Umbilical cord (tissue), 2 donors: ENCODE data around the gene HACD1. TPM values are rescaled to one million over a fixed set of nuclear protein-coding genes. Genes with fewer than 3 reads are reported as not detected.
"Not testable (repeated sequence)": the region's sequence is repeated elsewhere in the genome, so short reads cannot be mapped to it uniquely, and the experiment has no call there.

Experiments used
- DNase-seq: peaks from one replicate; pipeline ENCODE4 v3.0.0-alpha.2; 2015; ENCODE audit warnings: low spot score
- total RNA-seq: library from RNA; depleted of rRNA; stranded (reverse); fragments of >200 nt; gene quantifications from one replicate; pipeline ENCODE4 v1.2.3, GENCODE V29; 2014; ENCODE audit warnings: low replicate concordance; ENCODE audit not compliant: insufficient read depth

The HACD1 gene
- total RNA-seq, 1 donor from 2014 or later, result 47.2 TPM

DNA sequence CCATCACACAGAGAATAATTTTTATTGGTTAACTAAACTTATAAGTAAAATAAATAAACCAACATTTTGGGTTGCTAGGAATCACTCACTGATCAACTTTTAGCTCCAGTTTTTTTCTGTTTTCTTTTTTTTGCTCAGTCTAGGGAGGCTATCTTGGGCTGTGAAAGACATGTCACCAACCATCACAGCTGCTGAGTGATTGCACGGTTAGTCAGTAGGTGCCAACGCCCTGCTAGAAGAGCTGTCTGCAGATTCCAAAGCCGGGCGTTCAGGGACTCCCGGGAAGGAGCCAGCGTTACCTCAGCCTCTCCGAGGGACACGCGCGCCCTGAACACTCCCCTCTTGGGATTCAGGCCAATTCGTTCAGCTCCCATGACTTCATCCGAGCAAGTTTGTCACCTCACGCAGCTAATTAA, 26.2 kb upstream of the HACD1 start:
- no peak for DNase-seq

DNA sequence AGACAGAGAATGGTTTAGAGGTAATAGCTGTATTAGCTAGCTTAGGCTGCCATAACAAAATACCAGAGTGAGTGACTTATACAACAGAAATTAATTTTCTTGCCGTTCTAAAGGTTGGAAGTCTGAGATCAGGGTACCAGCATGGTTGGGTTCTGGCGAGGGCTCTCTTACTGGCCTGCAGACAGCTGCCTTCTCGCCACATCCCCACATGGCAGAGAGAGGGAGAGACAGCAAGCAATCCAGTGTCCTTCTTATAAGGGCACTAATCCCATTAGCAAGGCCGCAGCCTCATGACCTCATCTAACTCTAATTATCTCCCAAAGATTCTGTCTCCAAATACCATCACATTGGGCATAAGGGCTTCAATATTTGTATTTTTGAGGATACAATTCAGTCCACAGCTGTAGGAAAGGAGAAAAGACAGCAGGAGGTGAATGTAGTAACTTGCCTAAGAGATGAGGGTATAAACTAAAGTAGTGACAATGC, 23.2 kb upstream of the HACD1 start:
- DNase-seq, result no peak

DNA sequence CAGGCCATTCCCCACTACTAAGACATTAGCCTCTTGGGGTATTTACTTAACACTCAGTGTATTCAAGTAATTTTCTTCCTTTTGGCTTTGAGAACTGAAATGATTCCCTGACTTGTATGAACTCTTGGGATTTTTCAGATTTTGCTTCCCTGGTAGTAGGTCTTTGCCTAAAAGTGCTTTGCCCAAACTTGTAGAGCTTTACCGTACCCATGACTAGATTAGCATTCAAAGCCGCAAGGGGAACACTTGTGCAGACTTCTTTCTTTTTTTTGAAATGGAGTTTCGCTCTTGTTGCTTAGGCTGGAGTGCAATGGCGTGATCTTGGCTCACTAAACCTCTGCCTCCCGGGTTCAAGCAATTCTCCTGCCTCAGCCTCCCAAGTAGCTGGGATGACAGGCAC, 20.7 kb upstream of the HACD1 start:
- DNase-seq, result no peak

DNA sequence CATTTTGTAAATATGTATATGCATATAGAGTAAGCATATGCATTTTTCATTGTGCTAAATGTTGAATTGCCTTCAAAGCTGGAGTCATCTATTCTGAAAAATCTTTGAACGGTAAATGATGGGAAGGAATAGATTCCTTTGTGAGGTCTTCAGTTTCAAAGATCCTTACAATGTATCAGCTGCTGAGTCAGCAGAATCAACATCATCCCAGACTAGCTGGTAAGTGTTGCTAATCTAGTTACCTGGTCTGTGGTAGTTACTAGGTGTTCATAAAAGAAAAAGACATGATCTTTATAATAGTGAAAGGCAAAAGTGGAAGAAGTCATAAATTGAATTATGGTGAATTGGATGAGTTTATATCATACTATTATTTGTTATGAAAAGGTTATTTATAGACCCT, 16.2 kb upstream of the HACD1 start:
- no peak for DNase-seq

DNA sequence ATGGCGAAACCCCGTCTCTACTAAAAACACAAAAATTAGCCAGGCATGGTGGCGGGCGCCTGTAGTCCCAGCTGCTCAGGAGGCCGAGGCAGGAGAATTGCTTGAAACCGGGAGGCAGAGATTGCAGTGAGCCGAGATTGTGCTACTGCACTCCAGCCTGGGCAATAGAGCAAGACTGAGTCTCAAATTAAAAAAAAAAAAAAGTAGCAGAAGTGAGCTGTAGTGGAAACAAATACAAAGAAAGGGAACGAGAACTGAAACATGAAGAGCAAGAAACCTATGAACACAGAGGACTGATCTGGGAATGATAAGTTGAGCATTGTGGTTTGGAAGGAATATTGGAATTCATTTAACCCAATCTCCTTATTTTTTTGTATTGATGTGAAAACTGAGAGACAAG, 15.4 kb upstream of the HACD1 start:
- not testable (repeated sequence) for DNase-seq

DNA sequence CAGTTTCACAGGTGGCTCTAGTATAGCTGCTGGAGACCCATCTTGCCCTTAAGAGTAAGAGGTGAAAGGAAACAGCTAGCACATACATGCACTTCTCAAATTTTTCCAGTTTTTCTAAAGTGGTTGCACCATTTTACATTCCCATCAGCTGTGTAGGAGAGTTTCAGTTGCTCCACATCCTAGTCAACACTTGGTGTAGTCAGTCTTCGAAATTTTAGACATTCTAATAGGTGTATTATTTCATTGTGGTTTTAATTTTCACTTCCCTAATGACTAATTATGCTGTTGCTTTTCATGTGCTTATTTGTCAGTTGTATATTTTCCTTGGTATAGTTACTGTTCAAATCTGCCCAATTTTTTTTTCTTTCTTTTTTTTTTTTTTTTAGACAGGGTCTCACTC, 9.5 kb upstream of the HACD1 start:
- no peak for DNase-seq

DNA sequence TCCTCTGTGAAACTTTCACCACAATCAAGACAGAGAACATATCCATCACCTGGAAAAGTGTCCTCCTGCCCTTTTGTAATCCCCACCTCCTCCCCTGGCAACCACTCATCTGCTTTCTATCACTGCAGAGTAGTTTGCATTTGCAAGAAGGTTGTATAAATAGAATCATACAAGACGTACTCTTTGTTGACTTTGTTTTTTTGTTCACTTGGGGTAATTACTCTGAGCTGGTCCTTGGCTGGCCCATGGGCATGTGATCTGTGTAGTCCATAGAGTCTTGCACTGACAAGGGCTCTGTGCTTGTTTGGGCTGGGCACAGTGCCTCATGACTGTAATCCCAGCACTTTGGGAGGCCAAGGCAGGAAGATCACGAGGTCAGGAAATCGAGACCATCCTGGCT, 7.8 kb upstream of the HACD1 start:
- no peak for DNase-seq

DNA sequence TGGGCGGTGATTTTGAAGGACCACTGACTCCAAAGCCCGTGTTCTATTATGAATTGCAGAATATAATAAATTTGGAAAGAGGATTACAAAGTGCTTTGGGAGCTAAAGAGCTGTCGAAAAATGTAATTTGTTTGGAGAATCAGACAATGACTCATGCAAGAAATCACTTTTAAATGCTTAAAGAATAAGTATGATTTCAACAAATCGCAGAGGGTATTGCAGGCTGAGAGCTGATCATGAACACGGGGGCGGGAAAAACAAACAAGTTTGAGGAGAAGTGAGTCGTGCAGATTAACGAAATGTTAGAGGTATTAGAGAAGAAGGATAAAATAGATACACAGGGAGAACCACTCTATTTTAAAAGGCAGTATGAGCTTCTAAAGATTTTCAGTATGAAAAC, 4.9 kb upstream of the HACD1 start:
- no peak for DNase-seq

DNA sequence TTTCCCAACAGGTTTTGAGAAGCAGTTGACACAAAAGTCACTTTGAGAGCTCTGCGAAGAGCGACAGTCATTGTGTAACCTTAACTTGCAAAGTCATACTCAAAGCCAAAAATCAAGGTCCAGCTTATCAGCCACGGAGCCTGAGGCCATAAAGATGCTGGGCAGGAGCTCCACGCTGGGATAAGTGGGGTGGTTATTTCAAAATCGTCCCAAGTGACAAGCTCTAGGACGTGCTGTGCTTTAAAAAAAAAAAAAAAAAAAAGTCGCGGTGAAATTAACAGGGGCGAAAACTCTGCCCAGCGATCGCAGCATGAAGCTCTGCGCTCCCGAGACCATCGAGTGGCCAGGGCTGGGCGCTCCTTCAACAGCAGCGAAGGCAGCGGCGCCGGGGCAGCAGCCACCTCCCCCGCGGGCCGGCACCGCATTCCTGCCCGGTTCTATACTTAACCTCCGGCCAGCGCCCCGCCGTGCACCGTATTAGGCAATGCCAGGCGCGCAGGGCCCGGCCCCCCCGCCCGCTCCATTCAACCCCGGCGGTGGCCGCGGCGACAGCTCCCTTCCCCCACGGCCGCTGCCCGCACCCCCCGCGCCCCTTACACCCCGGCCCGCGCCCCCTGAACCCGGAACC, 657 bp downstream of the HACD1 start:
- DNase-seq, result peak; percentile 38

DNA sequence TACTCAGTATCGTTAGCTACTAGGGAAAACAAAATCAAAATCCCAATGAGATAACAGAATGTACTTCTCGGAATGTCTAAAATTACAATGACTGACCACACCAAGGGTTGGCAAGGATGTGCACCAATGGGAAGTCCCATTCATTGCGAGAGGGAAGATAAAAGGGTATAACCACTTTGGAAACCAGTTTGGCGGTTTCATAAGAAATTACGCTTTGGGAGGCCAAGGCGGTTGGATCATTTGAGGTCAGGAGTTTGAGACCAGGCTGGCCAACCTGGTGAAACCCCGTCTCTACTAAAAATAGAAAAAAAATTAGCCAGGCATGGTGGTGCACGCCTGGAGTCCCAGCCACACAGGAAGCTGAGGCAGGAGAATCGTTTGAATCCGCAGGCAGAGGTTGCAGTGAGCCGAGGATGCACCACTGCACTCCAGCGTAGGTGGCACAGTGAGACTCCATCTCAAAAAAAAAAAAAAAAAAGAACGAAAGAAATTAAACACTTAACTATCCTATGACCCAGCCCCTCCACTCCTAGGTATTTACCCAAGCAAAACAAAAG, 7.6 kb downstream of the HACD1 start:
- no peak for DNase-seq

DNA sequence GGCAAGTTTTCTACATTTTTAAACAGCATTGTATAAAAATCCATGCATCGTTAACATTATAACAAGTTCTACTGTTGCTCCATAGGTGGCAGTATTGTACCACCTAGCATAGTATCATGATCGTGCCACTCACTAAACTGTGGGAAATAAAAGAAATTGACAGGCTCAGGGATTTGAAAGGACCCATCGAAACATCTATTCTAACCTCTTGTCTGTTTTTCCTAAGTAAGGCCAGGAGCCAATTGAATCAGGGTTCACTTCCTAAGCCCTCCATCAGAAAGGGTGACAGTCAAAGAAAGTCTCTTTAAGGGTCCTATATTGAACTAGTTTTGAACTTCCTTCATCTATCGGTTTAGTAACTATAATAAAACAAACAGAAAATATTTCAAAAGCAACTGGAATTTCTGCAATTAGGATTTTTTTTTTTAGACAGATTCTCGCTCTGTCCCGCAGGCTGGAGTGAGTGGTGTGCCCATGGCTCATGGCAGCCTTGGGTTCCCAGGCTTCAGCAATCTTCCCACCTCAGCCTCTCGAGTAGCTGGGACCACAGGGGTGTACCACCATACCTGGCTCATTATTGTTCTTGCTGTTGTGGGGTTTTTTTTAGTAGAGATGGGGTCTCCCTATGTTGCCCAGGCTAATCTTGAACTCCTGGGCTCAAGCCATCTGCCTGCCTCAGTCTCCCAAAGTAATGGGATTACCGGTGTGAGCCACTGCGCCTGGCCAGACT, 9.4 kb downstream of the HACD1 start:
- peak; percentile 50 for DNase-seq

DNA sequence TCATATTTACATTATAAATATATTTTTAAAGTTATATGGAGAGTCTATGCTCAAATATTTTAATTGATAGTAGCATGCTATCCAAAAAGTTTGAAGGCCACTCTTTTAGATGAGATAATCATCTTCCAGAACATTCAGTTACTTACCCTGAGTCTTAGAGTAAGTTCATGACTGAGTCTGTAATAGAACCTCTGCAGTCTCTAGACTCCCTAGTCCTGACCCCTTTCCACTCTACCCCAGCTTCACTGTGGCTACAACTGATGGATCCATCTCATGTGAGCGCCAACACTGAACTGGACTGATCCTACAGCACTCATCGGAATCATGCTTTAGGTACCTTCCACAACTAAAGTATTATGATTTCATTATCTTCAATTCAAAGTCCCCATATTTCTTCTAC, 10.1 kb downstream of the HACD1 start:
- no peak for DNase-seq

DNA sequence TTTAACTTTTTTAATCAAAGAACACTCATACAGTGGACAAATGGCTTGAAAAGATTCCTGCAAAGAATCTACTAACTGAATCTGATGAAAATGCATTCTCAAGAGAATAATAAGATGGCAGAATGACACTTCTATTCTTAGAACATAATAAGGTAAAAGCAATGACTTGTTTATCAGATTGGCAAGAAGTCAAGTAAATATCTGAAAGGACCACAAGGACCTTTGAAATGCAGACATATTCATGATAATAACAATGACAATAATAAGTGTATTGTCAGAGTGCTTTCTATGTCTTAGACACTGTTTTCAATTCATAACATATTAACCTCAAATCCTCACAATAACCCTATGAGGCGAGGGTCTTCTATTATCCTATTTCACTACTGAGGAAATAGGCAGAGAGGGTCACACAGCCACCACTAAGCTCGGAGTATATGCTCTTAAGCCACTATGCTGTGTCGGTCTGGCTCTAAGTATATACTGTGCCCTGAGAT, 10.6 kb downstream of the HACD1 start:
- no peak for DNase-seq

DNA sequence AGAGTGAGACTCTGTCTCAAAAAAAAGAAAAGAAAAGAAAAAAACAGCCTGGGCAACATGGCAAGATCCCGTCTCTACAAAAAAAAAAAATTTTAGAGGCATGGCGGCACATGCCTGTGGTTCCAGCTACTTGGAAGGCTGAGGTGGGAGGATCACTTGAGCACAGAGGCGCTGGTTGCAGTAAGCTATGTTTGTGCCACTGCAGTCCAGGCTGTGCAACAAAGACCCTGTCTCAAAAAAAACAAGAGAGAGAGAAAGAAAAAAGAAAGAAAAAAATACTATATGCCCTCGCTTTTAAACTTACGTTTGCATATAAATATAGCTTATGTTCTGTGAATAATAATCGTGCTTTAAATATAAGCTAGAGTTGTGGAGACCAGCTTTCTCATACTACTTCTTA, 11.2 kb downstream of the HACD1 start:
- no peak for DNase-seq

DNA sequence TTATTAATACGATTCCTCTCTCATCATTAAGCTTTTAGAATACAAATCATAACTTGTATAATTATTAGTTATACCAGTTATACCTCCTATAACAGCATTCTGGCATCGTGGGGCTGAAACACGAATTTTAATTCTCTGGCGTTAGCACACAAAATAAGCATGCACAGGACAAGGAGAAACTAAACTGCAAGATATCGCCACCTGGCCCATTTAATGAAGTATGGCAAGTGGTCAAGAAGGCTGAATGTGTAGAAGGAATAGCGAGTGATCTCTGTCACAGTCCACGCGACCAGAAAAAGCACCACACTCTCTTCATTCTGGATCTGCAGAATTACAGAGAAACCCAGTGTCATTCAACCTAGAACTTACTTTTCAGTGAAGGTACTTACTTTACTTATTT, 18.1 kb downstream of the HACD1 start:
- DNase-seq, result peak; percentile 6

DNA sequence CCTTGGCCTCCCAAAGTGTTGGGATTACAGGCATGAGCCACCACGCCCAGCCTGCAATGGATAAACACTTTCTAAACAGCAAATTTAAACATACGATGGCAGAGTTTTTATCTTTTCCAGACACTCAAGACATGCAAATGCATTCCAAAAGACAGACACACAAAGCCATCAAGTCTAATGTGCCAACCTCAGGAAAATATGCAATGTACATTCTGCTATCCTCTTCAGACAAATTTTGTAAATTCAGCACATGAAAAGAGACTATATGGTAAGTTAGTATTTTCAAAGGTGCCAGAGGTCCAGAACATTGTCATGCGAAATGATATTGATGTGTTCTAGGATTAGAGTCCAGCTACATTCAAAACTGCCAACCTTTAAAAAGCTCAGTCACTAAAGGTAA, 19.8 kb downstream of the HACD1 start:
- no peak for DNase-seq

DNA sequence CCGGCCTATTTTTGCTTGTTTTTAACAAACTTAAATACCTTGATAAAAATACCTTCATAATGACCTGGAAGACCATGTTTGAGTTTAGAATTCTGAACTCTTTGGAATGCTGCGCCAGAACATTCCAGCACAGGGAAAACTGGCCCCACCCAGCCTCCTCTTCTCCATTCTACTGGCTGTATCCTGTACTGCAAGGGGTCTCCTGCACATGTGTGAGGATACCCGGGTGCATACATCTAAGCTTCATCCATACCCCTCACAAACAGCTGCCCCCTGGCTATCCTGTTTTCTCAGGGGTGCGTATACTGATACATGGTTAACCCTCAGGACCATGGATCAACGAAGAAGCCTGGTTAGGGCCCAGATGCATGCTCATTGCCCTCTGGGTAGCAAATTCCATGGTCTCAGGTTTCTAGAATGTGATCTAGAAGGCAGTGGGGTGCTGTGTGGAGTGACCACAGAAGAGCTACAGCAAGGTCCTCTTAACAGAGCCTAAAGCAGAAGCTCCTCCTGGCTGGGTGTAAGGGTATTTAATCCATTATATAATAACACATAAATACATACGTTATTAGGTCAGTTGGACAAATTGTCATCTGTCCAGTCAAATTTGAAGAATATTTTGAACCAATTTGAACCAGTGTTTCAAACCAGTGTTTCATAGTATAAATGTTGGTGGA, 26.1 kb downstream of the HACD1 start:
- no peak for DNase-seq

DNA sequence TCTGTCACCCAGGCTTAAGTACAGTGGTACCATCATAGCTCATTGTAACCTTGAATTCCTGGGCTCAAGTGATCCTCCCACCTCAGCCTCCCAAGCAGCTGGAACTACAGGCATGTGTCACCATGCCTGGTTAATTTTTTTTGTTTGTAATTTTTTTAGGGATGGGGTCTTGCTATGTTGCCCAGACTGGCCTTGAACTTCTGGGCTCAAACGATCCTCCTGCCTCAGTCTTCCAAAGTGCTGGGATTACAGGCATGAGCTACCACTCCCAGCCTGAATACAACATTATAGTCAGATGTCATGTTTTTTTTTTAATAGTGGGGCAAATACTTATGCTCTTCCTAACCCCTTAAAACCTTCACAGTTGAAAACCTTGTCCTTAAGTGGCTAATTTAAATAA, 27.9 kb downstream of the HACD1 start:
- not testable (repeated sequence) for DNase-seq

DNA sequence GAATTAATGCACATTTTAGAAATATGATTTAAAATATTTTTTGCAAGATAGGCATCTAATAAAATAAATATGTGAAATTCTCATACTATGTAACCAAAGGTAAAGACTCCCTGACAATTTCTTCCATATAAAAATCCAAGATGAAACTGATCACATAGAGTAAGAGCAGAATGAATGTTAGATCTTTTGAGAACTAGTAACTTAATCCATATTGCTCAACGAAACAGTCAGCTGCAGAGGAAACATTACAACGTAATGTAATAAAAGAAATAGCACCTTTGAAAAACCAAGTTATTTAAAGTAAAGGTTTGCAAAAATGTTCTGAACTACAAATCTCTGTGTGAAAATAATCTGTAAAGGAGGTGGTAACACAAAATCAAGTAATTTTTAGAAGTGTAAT, 28.8 kb downstream of the HACD1 start:
- DNase-seq, result no peak

DNA sequence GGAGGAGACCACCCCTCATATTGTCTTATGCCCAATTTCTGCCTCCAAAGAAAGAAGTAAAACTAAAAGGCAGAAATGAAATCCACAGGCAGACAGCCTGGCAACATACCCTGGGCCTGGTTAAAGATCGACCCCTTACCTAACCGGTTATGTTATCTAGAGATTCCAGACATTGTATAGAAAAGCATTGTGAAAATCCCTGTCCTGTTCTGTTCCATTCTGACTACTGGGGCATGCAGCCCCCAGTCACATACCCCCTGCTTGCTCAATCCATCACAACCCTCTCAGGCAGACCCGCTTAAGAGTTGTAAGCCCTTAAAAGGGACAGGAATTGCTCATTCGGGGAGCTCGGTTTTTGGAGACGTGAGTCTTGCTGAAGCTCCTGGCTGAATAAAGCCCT, 29.9 kb downstream of the HACD1 start:
- DNase-seq, result not testable (repeated sequence)

DNA sequence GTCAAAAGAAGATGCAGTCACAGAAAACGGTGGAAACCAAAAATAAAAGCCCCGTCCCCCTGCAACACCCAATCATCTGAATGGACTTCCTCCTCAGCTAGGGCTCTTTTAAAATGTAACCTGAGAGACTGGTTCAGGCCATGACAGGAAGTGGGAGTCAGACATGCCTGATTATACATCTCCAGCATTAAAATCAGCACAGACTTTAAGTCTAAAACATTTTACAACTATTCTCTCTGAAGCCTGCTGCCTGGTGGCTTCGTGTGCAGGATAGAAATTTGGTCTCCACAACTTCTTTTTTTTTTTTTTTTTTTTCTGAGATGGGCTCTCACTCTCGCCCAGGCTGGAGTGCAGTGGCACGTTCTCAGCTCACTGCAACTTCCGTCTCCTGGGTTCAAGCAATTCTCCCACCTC, 30.3 kb downstream of the HACD1 start:
- no peak for DNase-seq

DNA sequence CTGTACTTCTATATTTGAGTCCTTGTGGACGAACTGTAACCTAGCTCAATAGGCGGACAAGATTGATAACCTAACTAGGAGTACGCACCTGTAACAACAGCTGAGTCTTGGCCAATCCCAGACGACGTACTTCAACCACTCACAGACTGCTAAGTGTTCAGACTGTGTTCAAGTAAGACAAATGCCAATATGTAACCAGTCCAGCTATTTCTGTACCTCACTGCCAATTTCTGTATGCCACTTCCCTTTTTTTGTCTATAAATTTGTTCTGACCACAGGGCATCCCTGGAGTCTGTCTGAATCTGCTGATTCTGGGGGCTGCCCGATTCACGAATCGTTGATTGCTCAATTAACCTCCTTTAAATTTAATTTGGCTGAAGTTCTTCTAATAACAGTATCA, 32.2 kb downstream of the HACD1 start:
- DNase-seq, result no peak
